HK-2 (cell line): ENCODE results near the gene SPSB4.

Experiments used
- DNase-seq: peaks from one replicate; pipeline ENCODE4 v3.0.0-alpha.2; 2018; ENCODE audit not compliant: unreplicated experiment

The SPSB4 gene

GRCh38 chr3:141055136-141055535, 4.0 kb downstream of the SPSB4 start:
- DNase-seq, result no peak

- no peak for DNase-seq
These were observed 4.6 kb downstream of the SPSB4 start for GRCh38 chr3:141055536-141056445.

- no peak for DNase-seq
These were observed 5.6 kb downstream of the SPSB4 start for GRCh38 chr3:141056751-141057171.

GRCh38 chr3:141057436-141057835, 6.3 kb downstream of the SPSB4 start:
- DNase-seq, result no peak

- no peak for DNase-seq
These were observed 7.0 kb downstream of the SPSB4 start for GRCh38 chr3:141057946-141058800.

GRCh38 chr3:141058996-141059395, 7.8 kb downstream of the SPSB4 start:
- no peak for DNase-seq

GRCh38 chr3:141059816-141060215, 8.7 kb downstream of the SPSB4 start:
- DNase-seq, result no peak

- no peak for DNase-seq
These were observed 9.2 kb downstream of the SPSB4 start for GRCh38 chr3:141060327-141060726.

- DNase-seq, result no peak
These were observed 12.7 kb downstream of the SPSB4 start for GRCh38 chr3:141063831-141064230.

- DNase-seq, result no peak
These were observed 13.2 kb downstream of the SPSB4 start for GRCh38 chr3:141064255-141064926.

GRCh38 chr3:141065258-141065657, 14.1 kb downstream of the SPSB4 start:
- no peak for DNase-seq

- DNase-seq, result no peak
These were observed 15.0 kb downstream of the SPSB4 start for GRCh38 chr3:141065841-141066805.

GRCh38 chr3:141067206-141067974, 16.2 kb downstream of the SPSB4 start:
- no peak for DNase-seq

GRCh38 chr3:141070229-141070628, 19.1 kb downstream of the SPSB4 start:
- no peak for DNase-seq

- DNase-seq, result no peak
These were observed 19.7 kb downstream of the SPSB4 start for GRCh38 chr3:141070727-141071357.

- DNase-seq, result no peak
These were observed 20.6 kb downstream of the SPSB4 start for GRCh38 chr3:141071681-141072260.

- DNase-seq, result no peak
These were observed 21.8 kb downstream of the SPSB4 start for GRCh38 chr3:141072950-141073349.

GRCh38 chr3:141073580-141073979, 22.4 kb downstream of the SPSB4 start:
- DNase-seq, result no peak

- no peak for DNase-seq
These were observed 23.4 kb downstream of the SPSB4 start for GRCh38 chr3:141074529-141074928.
